ENCODE results near the gene CIITA.

Gene CIITA

GRCh38 chr16:10881479-10882030, 4.6 kb downstream of the CIITA start:
- H3K36me3 ChIP-seq (ENCODE audit: insufficient read depth, low read length) = no peaks in the 10 kb centered on the region
- H3K27me3 ChIP-seq (ENCODE audit: insufficient read depth, low read length) = peaks cover 4% of the 10 kb centered on the region; the same call in 1 of the 2 replicates
- H2AFZ ChIP-seq (ENCODE audit: low read length, unreplicated experiment) = no peak overlapping the region
- no peak overlapping the region for H3K27ac ChIP-seq (ENCODE audit: low read depth, low read length)
- no peaks in the 10 kb centered on the region for H3K79me2 ChIP-seq (ENCODE audit: control insufficient read depth, insufficient read depth, low read length, unreplicated experiment)
- H3K4me1 ChIP-seq (ENCODE audit: control insufficient read depth, insufficient read depth, low read length, unreplicated experiment) = peaks cover 23% of the 10 kb centered on the region
- no peak overlapping the region for H3K4me3 ChIP-seq (ENCODE audit: low read depth, low read length)

- no peak overlapping the region for H2AFZ ChIP-seq (ENCODE audit: low read length, unreplicated experiment)
- no peak overlapping the region for H3K27ac ChIP-seq (ENCODE audit: low read depth, low read length)
- H3K4me3 ChIP-seq (ENCODE audit: low read depth, low read length) = no peak overlapping the region
- H3K27me3 ChIP-seq (ENCODE audit: insufficient read depth, low read length) = peaks cover 9% of the 10 kb centered on the region; the same call in 1 of the 2 replicates
- peaks cover 12% of the 10 kb centered on the region for H3K4me1 ChIP-seq (ENCODE audit: control insufficient read depth, insufficient read depth, low read length, unreplicated experiment)
- no peaks in the 10 kb centered on the region for H3K36me3 ChIP-seq (ENCODE audit: insufficient read depth, low read length)
- no peaks in the 10 kb centered on the region for H3K79me2 ChIP-seq (ENCODE audit: control insufficient read depth, insufficient read depth, low read length, unreplicated experiment)
Observed at GRCh38 chr16:10883004-10883403, 6.0 kb downstream of the CIITA start.

- H3K79me2 ChIP-seq (ENCODE audit: control insufficient read depth, insufficient read depth, low read length, unreplicated experiment) = no peaks in the 10 kb centered on the region
- no peaks in the 10 kb centered on the region for H3K36me3 ChIP-seq (ENCODE audit: insufficient read depth, low read length)
- no peak overlapping the region for H3K4me3 ChIP-seq (ENCODE audit: low read depth, low read length)
- no peak overlapping the region for H2AFZ ChIP-seq (ENCODE audit: low read length, unreplicated experiment)
- H3K27me3 ChIP-seq (ENCODE audit: insufficient read depth, low read length) = peaks cover 22% of the 10 kb centered on the region
- H3K27ac ChIP-seq (ENCODE audit: low read depth, low read length) = no peak overlapping the region
- no peaks in the 10 kb centered on the region for H3K4me1 ChIP-seq (ENCODE audit: control insufficient read depth, insufficient read depth, low read length, unreplicated experiment)
Observed at GRCh38 chr16:10885246-10885645, 8.2 kb downstream of the CIITA start.

- Histone ChIP-seq H3K79me2 (ENCODE audit: control insufficient read depth, insufficient read depth, low read length, unreplicated experiment) (no peaks in the 10 kb centered on the region), H3K27ac (ENCODE audit: low read depth, low read length) (no peak overlapping the region), H3K36me3 (ENCODE audit: insufficient read depth, low read length) (no peaks in the 10 kb centered on the region), H3K4me1 (ENCODE audit: control insufficient read depth, insufficient read depth, low read length, unreplicated experiment) (no peaks in the 10 kb centered on the region), H2AFZ (ENCODE audit: low read length, unreplicated experiment) (no peak overlapping the region), H3K4me3 (ENCODE audit: low read depth, low read length) (no peak overlapping the region), H3K27me3 (ENCODE audit: insufficient read depth, low read length) (peaks cover 43% of the 10 kb centered on the region)
Observed at GRCh38 chr16:10888320-10888937, 11.4 kb downstream of the CIITA start.

GRCh38 chr16:10889855-10890254, 12.9 kb downstream of the CIITA start:
- no peaks in the 10 kb centered on the region for H3K4me1 ChIP-seq (ENCODE audit: control insufficient read depth, insufficient read depth, low read length, unreplicated experiment)

GRCh38 chr16:10892782-10893318, 15.8 kb downstream of the CIITA start:
- Histone ChIP-seq H3K4me1 (ENCODE audit: control insufficient read depth, insufficient read depth, low read length, unreplicated experiment) (no peaks in the 10 kb centered on the region), H3K79me2 (ENCODE audit: control insufficient read depth, insufficient read depth, low read length, unreplicated experiment) (no peaks in the 10 kb centered on the region), H2AFZ (ENCODE audit: low read length, unreplicated experiment) (no peak overlapping the region), H3K36me3 (ENCODE audit: insufficient read depth, low read length) (no peaks in the 10 kb centered on the region), H3K27me3 (ENCODE audit: insufficient read depth, low read length) (peaks cover 55% of the 10 kb centered on the region), H3K27ac (ENCODE audit: low read depth, low read length) (no peak overlapping the region), H3K4me3 (ENCODE audit: low read depth, low read length) (no peak overlapping the region)

More at GRCh38 chr16:10889855-10890254, 12.9 kb downstream of the CIITA start:
- Histone ChIP-seq H3K36me3 (ENCODE audit: insufficient read depth, low read length) (no peaks in the 10 kb centered on the region), H2AFZ (ENCODE audit: low read length, unreplicated experiment) (no peak overlapping the region), H3K4me3 (ENCODE audit: low read depth, low read length) (no peak overlapping the region), H3K27ac (ENCODE audit: low read depth, low read length) (no peak overlapping the region), H3K27me3 (ENCODE audit: insufficient read depth, low read length) (peaks cover 55% of the 10 kb centered on the region), H3K79me2 (ENCODE audit: control insufficient read depth, insufficient read depth, low read length, unreplicated experiment) (no peaks in the 10 kb centered on the region)

- Histone ChIP-seq H3K4me1 (ENCODE audit: control insufficient read depth, insufficient read depth, low read length, unreplicated experiment) (no peaks in the 10 kb centered on the region), H3K4me3 (ENCODE audit: low read depth, low read length) (no peak overlapping the region), H3K79me2 (ENCODE audit: control insufficient read depth, insufficient read depth, low read length, unreplicated experiment) (no peaks in the 10 kb centered on the region)
Observed at GRCh38 chr16:10895053-10895946, 18.3 kb downstream of the CIITA start.

GRCh38 chr16:10896165-10896564, 19.2 kb downstream of the CIITA start:
- H2AFZ ChIP-seq (ENCODE audit: low read length, unreplicated experiment) = no peak overlapping the region
- H3K27me3 ChIP-seq (ENCODE audit: insufficient read depth, low read length) = peaks cover 30% of the 10 kb centered on the region
- no peak overlapping the region for H3K4me3 ChIP-seq (ENCODE audit: low read depth, low read length)
- no peaks in the 10 kb centered on the region for H3K79me2 ChIP-seq (ENCODE audit: control insufficient read depth, insufficient read depth, low read length, unreplicated experiment)
- H3K27ac ChIP-seq (ENCODE audit: low read depth, low read length) = no peak overlapping the region
- H3K36me3 ChIP-seq (ENCODE audit: insufficient read depth, low read length) = no peaks in the 10 kb centered on the region
- no peaks in the 10 kb centered on the region for H3K4me1 ChIP-seq (ENCODE audit: control insufficient read depth, insufficient read depth, low read length, unreplicated experiment)

More at GRCh38 chr16:10895053-10895946, 18.3 kb downstream of the CIITA start:
- H3K36me3 ChIP-seq (ENCODE audit: insufficient read depth, low read length) = no peaks in the 10 kb centered on the region
- H3K27ac ChIP-seq (ENCODE audit: low read depth, low read length) = no peak overlapping the region
- H2AFZ ChIP-seq (ENCODE audit: low read length, unreplicated experiment) = no peak overlapping the region
- peaks cover 36% of the 10 kb centered on the region for H3K27me3 ChIP-seq (ENCODE audit: insufficient read depth, low read length)

GRCh38 chr16:10896723-10897122, 19.7 kb downstream of the CIITA start:
- H3K79me2 ChIP-seq (ENCODE audit: control insufficient read depth, insufficient read depth, low read length, unreplicated experiment) = no peaks in the 10 kb centered on the region
- no peak overlapping the region for H2AFZ ChIP-seq (ENCODE audit: low read length, unreplicated experiment)
- H3K27me3 ChIP-seq (ENCODE audit: insufficient read depth, low read length) = peaks cover 27% of the 10 kb centered on the region
- no peaks in the 10 kb centered on the region for H3K4me1 ChIP-seq (ENCODE audit: control insufficient read depth, insufficient read depth, low read length, unreplicated experiment)
- no peak overlapping the region for H3K4me3 ChIP-seq (ENCODE audit: low read depth, low read length)
- no peak overlapping the region for H3K27ac ChIP-seq (ENCODE audit: low read depth, low read length)
- no peaks in the 10 kb centered on the region for H3K36me3 ChIP-seq (ENCODE audit: insufficient read depth, low read length)

- peaks cover 26% of the 10 kb centered on the region for H3K27me3 ChIP-seq (ENCODE audit: insufficient read depth, low read length)
- no peaks in the 10 kb centered on the region for H3K4me1 ChIP-seq (ENCODE audit: control insufficient read depth, insufficient read depth, low read length, unreplicated experiment)
- no peak overlapping the region for H2AFZ ChIP-seq (ENCODE audit: low read length, unreplicated experiment)
- no peaks in the 10 kb centered on the region for H3K36me3 ChIP-seq (ENCODE audit: insufficient read depth, low read length)
- no peak overlapping the region for H3K27ac ChIP-seq (ENCODE audit: low read depth, low read length)
- no peaks in the 10 kb centered on the region for H3K79me2 ChIP-seq (ENCODE audit: control insufficient read depth, insufficient read depth, low read length, unreplicated experiment)
- no peak overlapping the region for H3K4me3 ChIP-seq (ENCODE audit: low read depth, low read length)
Observed at GRCh38 chr16:10897134-10897533, 20.1 kb downstream of the CIITA start.

Data from ACC112 (cell line).